ENCODE results near the gene ARMC6. TPM values are rescaled to one million over a fixed set of nuclear protein-coding genes. Genes with fewer than 3 reads are reported as not detected.

ARMC6 gene
- total and polyA plus RNA-seq, 2 of the 13 experiments (the other 11 are each of a cell fraction or from before 2014, with no cell fraction given), result 16.2 to 36.8 TPM

- TF ChIP-seq ZNF547 (CRISPR knock-in tag; IDR thresholded peaks at IDR 0.05), result no peak
- TF ChIP-seq AFF4 (CRISPR knock-in tag; IDR thresholded peaks at IDR 0.05), result no peak
- TF ChIP-seq ZIK1 (CRISPR knock-in tag; IDR thresholded peaks at IDR 0.05; ENCODE audit: borderline replicate concordance, low read depth), result no peak
- no peak for TF ChIP-seq PRDM4 (CRISPR knock-in tag; IDR thresholded peaks at IDR 0.05; ENCODE audit: borderline replicate concordance)
- no peak for TF ChIP-seq ZNF75D (CRISPR knock-in tag; IDR thresholded peaks at IDR 0.05; ENCODE audit: borderline replicate concordance)
- no peak for TF ChIP-seq ZNF703 (CRISPR knock-in tag; IDR thresholded peaks at IDR 0.05; ENCODE audit: borderline replicate concordance)
- no peak for TF ChIP-seq TEAD2 (CRISPR knock-in tag; IDR thresholded peaks at IDR 0.05)
Observed at GRCh38 chr19:19074196-19074882, 40.9 kb downstream of the ARMC6 start (continued).

Data from HepG2 (cell line).